ENCODE measurements around the gene FAM200A. TPM values are rescaled to one million over a fixed set of nuclear protein-coding genes. Genes with fewer than 3 reads are reported as not detected.
A peak's percentile ranks its signal among the peaks of the same experiment; 100 is the strongest.

FAM200A gene
- total RNA-seq, 6 experiments from 2014 or later, result 1.4 to 3.4 (median 2.3) TPM

DNA sequence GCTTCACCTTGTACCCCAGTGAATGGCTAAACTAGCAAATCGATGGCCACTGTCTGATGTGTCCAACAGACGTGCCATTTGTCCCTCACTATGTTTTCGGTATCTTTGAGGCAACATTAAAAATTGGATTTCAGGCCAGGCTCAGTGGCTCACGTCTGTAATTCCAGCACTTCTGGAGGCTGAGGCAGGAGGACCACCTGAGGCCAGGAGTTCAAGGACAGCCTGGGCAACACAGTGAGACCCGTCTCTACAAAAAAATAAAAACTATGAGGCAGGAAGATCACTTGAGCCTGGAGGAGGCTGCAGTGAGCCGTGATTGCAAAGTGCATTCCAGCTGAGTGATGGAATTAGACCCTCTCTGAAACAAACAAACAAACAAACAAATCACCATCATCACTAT is 8.0 kb downstream of the FAM200A start:
- no peaks in the 10 kb centered on the region for H3K27me3 ChIP-seq
- H3K36me3 ChIP-seq, result peaks cover 0 to 5% (median 0%) of the 10 kb centered on the region in 4 donors
- no peaks in the 10 kb centered on the region for H3K4me1 ChIP-seq
- peaks cover 0 to 11% (median 4%) of the 10 kb centered on the region in 4 donors for H3K9me3 ChIP-seq
- intact Hi-C loops (cut with DNase I), result no loop called here
- TF ChIP-seq POLR2A (IDR thresholded peaks at IDR 0.05), result no peak
- TF ChIP-seq, protein P1, sequence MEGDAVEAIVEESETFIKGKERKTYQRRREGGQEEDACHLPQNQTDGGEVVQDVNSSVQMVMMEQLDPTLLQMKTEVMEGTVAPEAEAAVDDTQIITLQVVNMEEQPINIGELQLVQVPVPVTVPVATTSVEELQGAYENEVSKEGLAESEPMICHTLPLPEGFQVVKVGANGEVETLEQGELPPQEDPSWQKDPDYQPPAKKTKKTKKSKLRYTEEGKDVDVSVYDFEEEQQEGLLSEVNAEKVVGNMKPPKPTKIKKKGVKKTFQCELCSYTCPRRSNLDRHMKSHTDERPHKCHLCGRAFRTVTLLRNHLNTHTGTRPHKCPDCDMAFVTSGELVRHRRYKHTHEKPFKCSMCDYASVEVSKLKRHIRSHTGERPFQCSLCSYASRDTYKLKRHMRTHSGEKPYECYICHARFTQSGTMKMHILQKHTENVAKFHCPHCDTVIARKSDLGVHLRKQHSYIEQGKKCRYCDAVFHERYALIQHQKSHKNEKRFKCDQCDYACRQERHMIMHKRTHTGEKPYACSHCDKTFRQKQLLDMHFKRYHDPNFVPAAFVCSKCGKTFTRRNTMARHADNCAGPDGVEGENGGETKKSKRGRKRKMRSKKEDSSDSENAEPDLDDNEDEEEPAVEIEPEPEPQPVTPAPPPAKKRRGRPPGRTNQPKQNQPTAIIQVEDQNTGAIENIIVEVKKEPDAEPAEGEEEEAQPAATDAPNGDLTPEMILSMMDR (IDR thresholded peaks at IDR 0.05), result no peak
- DNase-seq (no peak), ATAC-seq (no peak)
- no peak overlapping the region for H3K4me3 ChIP-seq
- no peak overlapping the region for H3K27ac ChIP-seq
- 97% methylated on average over 6 of the region's 6 CpGs for WGBS (ENCODE audit: insufficient coverage, low coverage, low lambda C conversion rate, missing lambda C conversion rate)

DNA sequence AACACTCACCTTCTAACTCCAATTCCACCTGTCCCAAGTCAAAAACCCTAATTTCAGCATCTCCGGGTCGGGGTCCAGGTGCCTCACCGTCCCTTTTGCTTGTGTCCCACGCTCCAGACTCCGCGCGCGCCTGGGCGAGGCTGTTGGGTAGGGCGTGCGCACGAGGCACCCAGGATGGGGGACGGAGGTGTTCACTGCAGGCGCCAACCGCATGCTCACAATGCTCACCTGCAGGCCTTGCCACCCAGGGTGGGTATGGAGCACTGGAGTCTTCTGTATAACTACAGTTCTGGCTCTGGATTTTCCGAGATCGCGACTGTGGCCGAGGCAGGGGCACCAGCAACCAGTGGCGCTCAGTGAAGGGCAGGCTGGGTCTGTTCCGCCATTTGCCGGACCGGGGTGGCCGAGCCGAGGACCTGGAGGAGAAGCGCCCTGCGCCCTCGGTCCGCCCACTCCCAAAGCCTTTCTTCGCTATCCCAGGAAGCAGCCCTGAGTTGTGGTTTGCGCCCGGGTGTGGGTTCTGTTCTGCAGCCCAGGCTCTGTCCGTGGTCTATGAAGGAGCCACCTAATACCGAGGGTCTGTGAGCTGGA is 8.7 kb downstream of the FAM200A start:
- TF ChIP-seq, protein P1 (IDR thresholded peaks at IDR 0.05), result no peak
- TF ChIP-seq POLR2A (IDR thresholded peaks at IDR 0.05), result no peak
- Histone ChIP-seq H3K36me3 (peaks cover 0 to 4% (median 0%) of the 10 kb centered on the region in 4 donors), H3K4me1 (no peaks in the 10 kb centered on the region), H3K27me3 (no peaks in the 10 kb centered on the region), H3K27ac (no peak overlapping the region), H3K9me3 (peaks cover 0 to 14% (median 4%) of the 10 kb centered on the region in 4 donors), H3K4me3 (no peak overlapping the region)
- DNase-seq, result no peak
- WGBS (ENCODE audit: insufficient coverage, low coverage, low lambda C conversion rate, missing lambda C conversion rate), result 100% methylated on average over 7 of the region's 34 CpGs
- intact Hi-C loops (cut with DNase I), result no loop called here
- ATAC-seq, result peak in 1 of 4 donors; percentile 44

DNA sequence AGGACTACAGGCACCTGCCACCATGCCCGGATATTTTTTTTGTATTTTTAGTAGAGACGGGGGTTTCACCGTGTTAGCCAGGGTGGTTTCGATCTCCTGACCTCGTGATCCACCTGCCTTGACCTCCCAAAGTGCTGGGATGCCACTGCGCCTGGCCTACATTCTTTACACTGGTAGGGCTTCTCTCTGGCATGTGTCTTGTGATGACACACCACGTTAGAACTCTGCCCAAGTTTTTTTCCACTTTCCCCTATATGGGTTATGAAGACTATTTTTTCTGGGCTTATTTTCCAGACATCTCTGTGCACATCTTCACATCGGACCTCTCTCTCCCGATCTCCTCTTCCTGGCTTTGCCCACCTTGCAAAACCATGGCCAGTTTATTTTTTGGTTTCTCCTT is 10.7 kb downstream of the FAM200A start:
- Histone ChIP-seq H3K27ac (no peak overlapping the region), H3K4me1 (no peaks in the 10 kb centered on the region), H3K4me3 (no peak overlapping the region), H3K9me3 (peaks cover 0 to 14% (median 0%) of the 10 kb centered on the region in 4 donors), H3K27me3 (no peaks in the 10 kb centered on the region), H3K36me3 (no peaks in the 10 kb centered on the region)
- TF ChIP-seq, protein P1 (IDR thresholded peaks at IDR 0.05), result no peak
- TF ChIP-seq POLR2A (IDR thresholded peaks at IDR 0.05), result no peak
- WGBS (ENCODE audit: insufficient coverage, low coverage, low lambda C conversion rate, missing lambda C conversion rate), result 85% methylated on average over 6 of the region's 9 CpGs
- intact Hi-C loops (cut with DNase I), result no loop called here
- no peak for DNase-seq
- no peak for ATAC-seq

DNA sequence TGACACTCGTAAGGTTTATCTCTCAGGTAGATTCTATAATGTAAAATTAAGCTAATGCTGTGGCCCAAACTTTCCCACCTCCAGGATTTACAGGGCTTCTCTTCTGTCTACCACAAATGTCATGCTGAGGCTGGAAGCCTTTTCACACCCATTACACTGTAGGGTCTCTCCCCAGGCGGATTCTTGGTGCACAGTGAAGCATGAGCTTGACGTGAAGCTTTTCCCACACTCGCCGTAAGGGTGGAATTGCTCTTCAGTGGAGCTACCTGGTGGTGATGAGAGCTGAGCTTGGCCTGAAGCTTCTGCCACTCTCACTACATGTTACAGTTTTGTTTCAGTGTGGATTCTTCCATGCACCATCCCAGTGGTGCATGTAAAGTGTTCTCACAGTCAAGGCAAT is 11.4 kb downstream of the FAM200A start:
- no peak for ATAC-seq
- Histone ChIP-seq H3K9me3 (peaks cover 0 to 14% (median 0%) of the 10 kb centered on the region in 4 donors), H3K4me1 (no peaks in the 10 kb centered on the region), H3K4me3 (no peak overlapping the region), H3K27me3 (no peaks in the 10 kb centered on the region), H3K27ac (no peak overlapping the region), H3K36me3 (no peaks in the 10 kb centered on the region)
- TF ChIP-seq, protein P1 (IDR thresholded peaks at IDR 0.05), result no peak
- no peak for TF ChIP-seq POLR2A (IDR thresholded peaks at IDR 0.05)
- 87% methylated on average over 3 of the region's 5 CpGs for WGBS (ENCODE audit: insufficient coverage, low coverage, low lambda C conversion rate, missing lambda C conversion rate)
- intact Hi-C loops (cut with DNase I), result no loop called here
- DNase-seq, result no peak

Data from right lobe of liver (tissue), 6 donors.